LNCAP (cell line): ENCODE data around the gene ACBD4.
A peak's percentile ranks its signal among the peaks of the same experiment; 100 is the strongest.

Experiments
- CTCF ChIP-seq: fragments of 450-650 bp; IDR thresholded peaks from 2 replicates; pipeline ENCODE4 v1.5.1; 2017; ENCODE audit warnings: mild to moderate bottlenecking

ACBD4 gene

DNA sequence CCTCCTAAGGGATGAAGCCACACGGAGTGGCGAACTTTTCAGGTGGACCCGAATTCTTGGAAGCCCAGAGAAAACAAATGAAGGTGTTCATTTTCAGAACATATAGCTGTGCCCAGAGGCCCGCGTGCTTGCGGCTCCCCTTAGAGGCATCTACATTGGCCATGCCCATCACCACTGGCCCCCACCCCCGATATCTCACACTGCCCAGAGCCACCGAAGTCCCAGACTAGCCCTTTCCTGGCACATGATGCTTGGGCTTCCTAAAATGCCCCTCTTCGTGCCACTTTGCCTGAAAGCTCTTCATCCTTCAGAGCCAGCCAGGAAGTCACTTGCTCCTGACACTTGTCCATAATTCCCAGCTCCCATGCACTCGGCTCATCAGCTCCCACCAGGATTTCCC, 10.7 kb downstream of the ACBD4 start:
- no peak for TF ChIP-seq CTCF

DNA sequence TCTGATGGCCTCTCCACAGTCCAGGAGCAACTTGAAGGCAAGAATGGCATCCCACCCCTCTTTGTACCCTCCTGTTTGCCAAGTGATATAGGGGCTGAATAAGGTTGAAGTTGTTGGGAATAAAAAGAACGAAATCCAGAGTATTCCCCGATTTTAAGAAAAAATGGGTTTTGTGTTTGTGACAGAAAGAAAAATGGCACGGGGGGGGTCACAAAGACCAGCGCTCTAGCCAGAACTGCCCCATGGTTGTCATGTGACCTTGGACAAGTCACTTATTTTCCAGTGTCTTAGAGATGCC, 11.1 kb downstream of the ACBD4 start:
- no peak for TF ChIP-seq CTCF

- TF ChIP-seq CTCF, result no peak
Measured at GRCh38 chr17:45146890-45147580, 11.5 kb downstream of the ACBD4 start.

- TF ChIP-seq CTCF, result no peak
Measured at GRCh38 chr17:45147581-45148182, 12.2 kb downstream of the ACBD4 start.

GRCh38 chr17:45148183-45149036, 12.9 kb downstream of the ACBD4 start, which contains the start of gene HEXIM1:
HEXIM1 (plus strand) TSS chr17:45148475; CDS start chr17:45149191, 716 bp downstream.
- TF ChIP-seq CTCF, result no peak

DNA sequence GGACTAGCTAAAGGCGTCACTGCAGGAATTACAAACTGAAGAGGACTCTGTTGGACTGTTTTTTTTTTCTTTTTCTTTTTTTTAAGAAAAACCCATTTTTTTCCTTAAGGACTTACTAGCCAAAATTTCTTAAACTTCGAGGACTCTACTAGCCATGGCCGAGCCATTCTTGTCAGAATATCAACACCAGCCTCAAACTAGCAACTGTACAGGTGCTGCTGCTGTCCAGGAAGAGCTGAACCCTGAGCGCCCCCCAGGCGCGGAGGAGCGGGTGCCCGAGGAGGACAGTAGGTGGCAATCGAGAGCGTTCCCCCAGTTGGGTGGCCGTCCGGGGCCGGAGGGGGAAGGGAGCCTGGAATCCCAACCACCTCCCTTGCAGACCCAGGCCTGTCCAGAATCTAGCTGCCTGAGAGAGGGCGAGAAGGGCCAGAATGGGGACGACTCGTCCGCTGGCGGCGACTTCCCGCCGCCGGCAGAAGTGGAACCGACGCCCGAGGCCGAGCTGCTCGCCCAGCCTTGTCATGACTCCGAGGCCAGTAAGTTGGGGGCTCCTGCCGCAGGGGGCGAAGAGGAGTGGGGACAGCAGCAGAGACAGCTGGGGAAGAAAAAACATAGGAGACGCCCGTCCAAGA, 13.7 kb downstream of the ACBD4 start:
- TF ChIP-seq CTCF, result peak; percentile 82
